ENCODE results near the gene LRRC4B.

DNA sequence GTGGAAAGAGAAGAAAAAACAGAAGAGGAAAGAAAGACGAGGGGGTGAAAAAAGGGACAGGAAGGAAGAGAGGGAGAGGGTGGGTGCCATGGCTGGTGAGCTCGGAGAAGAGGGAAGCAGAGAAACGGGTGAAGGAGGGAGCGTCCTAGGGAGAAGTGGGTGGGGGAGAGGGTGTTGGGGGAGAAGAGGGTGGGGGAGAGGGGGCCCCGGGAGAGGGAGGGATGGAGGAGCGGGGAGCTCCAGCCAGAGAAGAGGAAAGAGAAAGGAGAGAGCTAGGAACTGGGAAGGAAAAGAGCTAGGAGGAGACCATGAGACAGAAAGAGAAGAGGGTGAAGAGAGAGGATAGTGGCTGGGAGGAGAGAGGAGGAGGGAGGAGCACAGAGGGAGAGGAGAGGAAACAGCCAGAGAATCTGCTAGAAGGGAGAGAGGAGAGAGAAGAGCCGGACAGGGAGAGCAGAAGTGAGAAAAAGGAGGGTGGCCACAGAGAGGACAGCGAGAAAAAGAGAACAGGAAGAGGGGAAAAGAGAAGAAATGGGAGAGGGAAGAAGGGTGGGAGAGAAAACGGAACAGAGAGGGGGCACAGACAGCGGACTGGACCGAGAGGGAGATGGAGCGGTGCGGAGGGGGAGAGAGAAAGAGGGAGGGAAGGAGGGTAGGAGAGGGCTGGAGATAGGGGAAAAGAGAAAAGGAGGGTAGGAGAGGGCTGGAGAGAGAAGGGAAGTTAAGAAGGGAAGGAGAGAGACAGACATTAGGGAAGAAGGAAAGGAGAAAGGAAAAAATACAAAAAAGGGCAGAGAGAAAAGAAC, 79.6 kb downstream of the LRRC4B start:
- TF ChIP-seq, protein P1, sequence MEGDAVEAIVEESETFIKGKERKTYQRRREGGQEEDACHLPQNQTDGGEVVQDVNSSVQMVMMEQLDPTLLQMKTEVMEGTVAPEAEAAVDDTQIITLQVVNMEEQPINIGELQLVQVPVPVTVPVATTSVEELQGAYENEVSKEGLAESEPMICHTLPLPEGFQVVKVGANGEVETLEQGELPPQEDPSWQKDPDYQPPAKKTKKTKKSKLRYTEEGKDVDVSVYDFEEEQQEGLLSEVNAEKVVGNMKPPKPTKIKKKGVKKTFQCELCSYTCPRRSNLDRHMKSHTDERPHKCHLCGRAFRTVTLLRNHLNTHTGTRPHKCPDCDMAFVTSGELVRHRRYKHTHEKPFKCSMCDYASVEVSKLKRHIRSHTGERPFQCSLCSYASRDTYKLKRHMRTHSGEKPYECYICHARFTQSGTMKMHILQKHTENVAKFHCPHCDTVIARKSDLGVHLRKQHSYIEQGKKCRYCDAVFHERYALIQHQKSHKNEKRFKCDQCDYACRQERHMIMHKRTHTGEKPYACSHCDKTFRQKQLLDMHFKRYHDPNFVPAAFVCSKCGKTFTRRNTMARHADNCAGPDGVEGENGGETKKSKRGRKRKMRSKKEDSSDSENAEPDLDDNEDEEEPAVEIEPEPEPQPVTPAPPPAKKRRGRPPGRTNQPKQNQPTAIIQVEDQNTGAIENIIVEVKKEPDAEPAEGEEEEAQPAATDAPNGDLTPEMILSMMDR (optimal IDR thresholded peaks at IDR 0.05 in 1 of 3, IDR thresholded peaks at IDR 0.05 in 1 of 3, conservative IDR thresholded peaks at IDR 0.05 in 1 of 3; ENCODE audit: extremely low read depth in 1 of 3, insufficient read depth in 2 of 3, low read length in 3 of 3): no peak
- TF ChIP-seq EZH2 (IDR thresholded peaks at IDR 0.05; ENCODE audit: low read length): peak; percentile 34
